MCF 10A (cell line): ENCODE data around the gene AK9. TPM values are rescaled to one million over a fixed set of nuclear protein-coding genes. Genes with fewer than 3 reads are reported as not detected.

Experiments used
- BruUV-seq: library from RNA; stranded (reverse); fragments of 400-500 nt; replicated peaks from 2 replicates; lab custom pipeline; 2021; lab: Mats Ljungman, UMichigan
- CTCF ChIA-PET: fragments of 300-600 bp; sonication (Branson Sonifier 250); formaldehyde crosslinking; extraction: SDS; loops from one replicate; lab custom pipeline; 2021; ENCODE audit warnings: antibody characterized with exemption, inconsistent platforms; lab: Yijun Ruan, JAX
- POLR2A ChIA-PET: fragments of 300-600, 350-650 bp; sonication (Branson Sonifier 250); formaldehyde crosslinking; extraction: SDS; loops from one replicate; lab custom pipeline; 2020; ENCODE audit warnings: antibody characterized with exemption, inconsistent platforms; lab: Yijun Ruan, JAX
- DNase-seq: peaks from one replicate; pipeline ENCODE4 v3.0.0-alpha.2; 2018; ENCODE audit not compliant: unreplicated experiment
- H3K27ac Mint-ChIP-seq: one replicate; pipeline ENCODE4 v1.8.0; 2022; ENCODE audit warnings: mild to moderate bottlenecking, low read depth, mixed read lengths; ENCODE audit not compliant: unreplicated experiment
- H3K27me3 Mint-ChIP-seq: one replicate; pipeline ENCODE4 v1.8.0; 2022; ENCODE audit warnings: mixed read lengths; ENCODE audit not compliant: insufficient read depth, unreplicated experiment
- H3K36me3 Mint-ChIP-seq: one replicate; pipeline ENCODE4 v1.8.0; 2022; ENCODE audit warnings: mild to moderate bottlenecking, moderate library complexity, mixed read lengths; ENCODE audit not compliant: insufficient read depth, unreplicated experiment
- H3K4me1 Mint-ChIP-seq: one replicate; pipeline ENCODE4 v1.8.0; 2022; ENCODE audit warnings: mixed read lengths; ENCODE audit not compliant: insufficient read depth, unreplicated experiment
- H3K4me3 Mint-ChIP-seq: one replicate; pipeline ENCODE4 v1.8.0; 2022; ENCODE audit warnings: mild to moderate bottlenecking, moderate library complexity, mixed read lengths; ENCODE audit not compliant: unreplicated experiment
- H3K9me3 Mint-ChIP-seq: one replicate; pipeline ENCODE4 v1.8.0; 2022; ENCODE audit warnings: mixed read lengths; ENCODE audit not compliant: unreplicated experiment
- intact Hi-C: fragments of 100-400 bp; cut with micrococcal nuclease; formaldehyde crosslinking; loops from 2 replicates; pipeline ENCODE4 v1.14.1; 2022
- total RNA-seq: library from RNA; stranded (reverse); gene quantifications from 2 replicates; pipeline ENCODE4 v1.2.3, GENCODE V29; 2022
- TF ChIP-seq, protein P1 (sequence below): fragments of 200-600 bp; IDR thresholded peaks from one replicate; pipeline ENCODE4 v1.8.0; 2022; ENCODE audit warnings: antibody characterized with exemption, mild to moderate bottlenecking; ENCODE audit not compliant: unreplicated experiment

The AK9 gene
- total RNA-seq, 1 experiment from 2014 or later = 4.7 TPM

DNA sequence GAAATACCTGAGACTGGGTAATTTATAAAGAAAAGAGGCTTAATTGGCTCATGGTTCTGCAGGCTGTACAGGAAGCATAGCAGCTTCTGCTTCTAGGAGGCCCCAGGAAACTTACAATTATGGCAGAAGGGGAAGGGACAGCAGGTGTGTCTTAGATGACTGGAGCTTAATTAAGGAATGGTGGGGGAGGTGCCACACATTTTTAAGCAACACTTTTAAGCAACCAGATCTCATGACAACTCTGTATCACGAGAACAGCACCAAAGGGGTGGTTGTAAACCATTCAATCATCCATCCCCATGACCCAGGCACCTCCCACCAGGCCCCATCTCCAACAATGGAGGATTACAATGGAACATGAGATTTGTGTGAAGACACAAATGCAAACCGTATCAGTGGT is 27.0 kb upstream of the AK9 start:
- CTCF ChIA-PET = interaction anchor here (10.4 kb wide), 1 partner anchor 323 kb away, joined by 113 read pairs; no protein-coding TSS in a partner anchor
- H3K27me3 Mint-ChIP-seq = no peaks in the 10 kb centered on the region
- no peak for DNase-seq
- H3K36me3 Mint-ChIP-seq = no peaks in the 10 kb centered on the region
- intact Hi-C loops = no loop called here
- no peaks in the 10 kb centered on the region for H3K9me3 Mint-ChIP-seq
- POLR2A ChIA-PET = interaction anchor here (0.7 kb wide), 1 partner anchor 599 kb away, joined by 3 read pairs; no protein-coding TSS in a partner anchor
- peaks cover 4% of the 10 kb centered on the region for H3K4me1 Mint-ChIP-seq
- H3K27ac Mint-ChIP-seq = no peak overlapping the region
- TF ChIP-seq, protein P1, sequence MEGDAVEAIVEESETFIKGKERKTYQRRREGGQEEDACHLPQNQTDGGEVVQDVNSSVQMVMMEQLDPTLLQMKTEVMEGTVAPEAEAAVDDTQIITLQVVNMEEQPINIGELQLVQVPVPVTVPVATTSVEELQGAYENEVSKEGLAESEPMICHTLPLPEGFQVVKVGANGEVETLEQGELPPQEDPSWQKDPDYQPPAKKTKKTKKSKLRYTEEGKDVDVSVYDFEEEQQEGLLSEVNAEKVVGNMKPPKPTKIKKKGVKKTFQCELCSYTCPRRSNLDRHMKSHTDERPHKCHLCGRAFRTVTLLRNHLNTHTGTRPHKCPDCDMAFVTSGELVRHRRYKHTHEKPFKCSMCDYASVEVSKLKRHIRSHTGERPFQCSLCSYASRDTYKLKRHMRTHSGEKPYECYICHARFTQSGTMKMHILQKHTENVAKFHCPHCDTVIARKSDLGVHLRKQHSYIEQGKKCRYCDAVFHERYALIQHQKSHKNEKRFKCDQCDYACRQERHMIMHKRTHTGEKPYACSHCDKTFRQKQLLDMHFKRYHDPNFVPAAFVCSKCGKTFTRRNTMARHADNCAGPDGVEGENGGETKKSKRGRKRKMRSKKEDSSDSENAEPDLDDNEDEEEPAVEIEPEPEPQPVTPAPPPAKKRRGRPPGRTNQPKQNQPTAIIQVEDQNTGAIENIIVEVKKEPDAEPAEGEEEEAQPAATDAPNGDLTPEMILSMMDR = no peak
- no TSS peak for BruUV-seq
- H3K4me3 Mint-ChIP-seq = no peak overlapping the region

DNA sequence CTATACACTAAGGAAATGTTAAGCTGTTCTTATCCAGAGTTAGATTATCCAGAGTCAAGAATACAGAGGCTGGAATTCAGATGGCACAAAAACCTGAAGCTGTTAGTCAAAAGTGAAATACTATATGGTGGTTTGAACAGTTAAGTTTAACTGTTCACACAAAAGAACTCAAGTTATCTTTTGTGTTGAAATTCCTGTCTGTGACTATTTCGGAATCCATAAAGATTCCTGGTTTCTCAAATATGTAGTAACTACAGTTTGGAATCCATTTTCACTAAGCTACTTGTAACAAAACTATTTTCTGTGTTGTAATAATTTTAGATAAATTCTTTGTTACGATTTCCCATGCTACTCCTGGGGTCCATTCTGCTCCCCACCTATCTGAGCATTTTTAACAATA is 24.6 kb upstream of the AK9 start:
- POLR2A ChIA-PET = interaction anchor here (0.6 to 1.1 kb wide), 2 partner anchors 9 to 42 kb away, joined by 3 read pairs; no protein-coding TSS in a partner anchor
- H3K9me3 Mint-ChIP-seq = no peaks in the 10 kb centered on the region
- H3K36me3 Mint-ChIP-seq = no peaks in the 10 kb centered on the region
- CTCF ChIA-PET = interaction anchor here (0.6 to 10.4 kb wide), 3 partner anchors 10 to 325 kb away, joined by 3 to 113 read pairs (median 7); no protein-coding TSS in a partner anchor
- TF ChIP-seq, protein P1 = no peak
- no peaks in the 10 kb centered on the region for H3K27me3 Mint-ChIP-seq
- intact Hi-C loops = no loop called here
- H3K27ac Mint-ChIP-seq = no peak overlapping the region
- peaks cover 4% of the 10 kb centered on the region for H3K4me1 Mint-ChIP-seq
- no TSS peak for BruUV-seq
- no peak overlapping the region for H3K4me3 Mint-ChIP-seq
- DNase-seq = no peak

DNA sequence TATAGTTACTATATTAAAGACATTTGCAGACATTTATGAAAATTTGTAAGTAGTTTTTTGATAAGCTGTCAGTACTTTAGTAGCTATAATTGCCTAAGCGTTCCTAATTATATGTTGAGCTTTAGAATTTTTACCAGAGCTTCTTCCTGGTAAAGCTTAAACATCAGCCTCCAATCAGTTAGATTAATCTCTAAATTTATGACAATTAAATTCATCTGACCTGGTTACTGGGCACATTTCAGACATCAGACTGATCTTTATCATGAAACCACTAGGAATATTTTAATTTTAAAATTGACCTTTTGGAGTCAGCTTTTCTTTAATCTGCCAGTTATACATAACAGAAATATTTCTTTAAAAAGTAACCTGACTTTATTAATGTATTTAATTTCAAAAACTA is 23.6 kb upstream of the AK9 start:
- intact Hi-C loops = no loop called here
- TF ChIP-seq, protein P1 = no peak
- Mint-ChIP-seq H3K4me1 (peaks cover 4% of the 10 kb centered on the region), H3K4me3 (no peak overlapping the region), H3K9me3 (peaks cover 4% of the 10 kb centered on the region), H3K27ac (no peak overlapping the region), H3K36me3 (no peaks in the 10 kb centered on the region), H3K27me3 (no peaks in the 10 kb centered on the region)
- CTCF ChIA-PET = interaction anchor here (0.9 to 10.4 kb wide), 3 partner anchors 19 to 339 kb away, joined by 3 to 113 read pairs (median 4); no protein-coding TSS in a partner anchor
- no TSS peak for BruUV-seq
- POLR2A ChIA-PET = no interaction called here
- DNase-seq = no peak

DNA sequence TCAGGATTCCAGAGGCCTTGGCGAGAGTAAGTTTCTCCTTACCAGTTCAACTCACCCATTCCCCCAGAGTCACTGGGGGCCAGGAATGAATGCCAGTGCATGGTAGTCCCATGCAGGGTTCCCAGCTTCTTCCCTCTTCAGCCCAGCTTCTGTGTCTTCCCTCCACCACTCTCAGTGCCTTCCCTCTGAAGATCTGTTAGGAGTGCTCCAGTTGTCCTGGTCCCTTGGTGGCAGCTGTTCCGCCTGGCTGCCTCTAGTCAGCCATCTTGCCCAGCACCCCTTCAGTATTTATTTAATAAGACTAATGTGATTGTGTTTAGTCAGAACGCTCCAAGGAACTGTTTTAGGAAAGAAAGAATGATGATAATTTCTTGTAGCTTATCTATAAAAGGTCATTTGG is 23.2 kb upstream of the AK9 start:
- no peak overlapping the region for H3K27ac Mint-ChIP-seq
- ChIA-PET CTCF (interaction anchor here (0.9 to 10.4 kb wide), 3 partner anchors 18 to 339 kb away, joined by 3 to 113 read pairs (median 4); no protein-coding TSS in a partner anchor), POLR2A (no interaction called here)
- peaks cover 8% of the 10 kb centered on the region for H3K9me3 Mint-ChIP-seq
- H3K36me3 Mint-ChIP-seq = no peaks in the 10 kb centered on the region
- DNase-seq = no peak
- no TSS peak for BruUV-seq
- H3K4me3 Mint-ChIP-seq = no peak overlapping the region
- H3K4me1 Mint-ChIP-seq = peaks cover 4% of the 10 kb centered on the region
- H3K27me3 Mint-ChIP-seq = no peaks in the 10 kb centered on the region
- TF ChIP-seq, protein P1 = no peak
- intact Hi-C loops = no loop called here
